ENCODE measurements around the gene COX6B2. TPM values are rescaled to one million over a fixed set of nuclear protein-coding genes. Genes with fewer than 3 reads are reported as not detected.
A peak's percentile ranks its signal among the peaks of the same experiment; 100 is the strongest.

The COX6B2 gene
- total RNA-seq, 1 donor from 2014 or later: 0.16 TPM

DNA sequence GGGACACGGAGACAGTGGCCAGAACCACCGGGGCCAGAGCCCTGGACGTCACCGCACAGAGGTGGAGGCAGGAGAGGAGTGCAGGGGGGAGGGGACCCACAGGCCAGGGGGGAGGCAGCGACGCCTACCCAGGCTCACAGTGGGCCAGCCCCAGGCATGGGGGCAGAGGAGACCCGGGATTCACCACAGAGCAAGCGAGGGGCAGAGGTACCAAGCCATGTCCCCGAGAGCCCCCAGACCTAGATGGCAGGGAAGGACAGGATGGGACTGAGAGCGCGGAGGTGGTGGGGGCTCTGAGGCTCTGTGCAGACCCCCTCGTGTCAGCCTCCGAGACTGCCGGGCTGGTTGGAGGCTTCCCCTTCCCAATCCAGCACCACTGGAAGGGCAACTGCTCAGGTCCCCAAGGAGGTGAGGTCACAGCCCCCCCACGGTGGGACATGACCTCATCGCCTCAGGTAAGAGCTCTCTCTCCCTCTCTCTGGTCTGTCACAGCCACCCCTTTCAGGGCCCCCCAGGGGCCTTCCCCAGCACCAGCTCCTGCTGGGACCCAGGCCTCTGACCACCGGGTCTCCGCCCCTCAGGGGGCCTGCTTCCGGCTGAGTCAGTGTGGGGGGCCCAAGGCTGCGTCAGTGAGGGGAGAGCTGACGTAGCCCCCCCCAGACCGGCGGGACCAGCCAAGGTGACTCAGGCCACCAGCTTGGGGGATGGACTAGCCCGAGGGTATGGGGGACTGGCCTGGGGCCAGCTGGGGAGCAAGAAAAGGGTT lies 18.0 kb upstream of the COX6B2 start:
- Mint-ChIP-seq H3K9me3 (no peaks in the 10 kb centered on the region), H3K4me1 (peaks cover 28% of the 10 kb centered on the region), H3K36me3 (ENCODE audit: low read depth) (no peaks in the 10 kb centered on the region), H3K27ac (ENCODE audit: unreplicated experiment) (no peak overlapping the region), H3K27me3 (ENCODE audit: low read depth) (peaks cover 64% of the 10 kb centered on the region), H3K4me3 (no peak overlapping the region)
- TF ChIP-seq, protein P1, sequence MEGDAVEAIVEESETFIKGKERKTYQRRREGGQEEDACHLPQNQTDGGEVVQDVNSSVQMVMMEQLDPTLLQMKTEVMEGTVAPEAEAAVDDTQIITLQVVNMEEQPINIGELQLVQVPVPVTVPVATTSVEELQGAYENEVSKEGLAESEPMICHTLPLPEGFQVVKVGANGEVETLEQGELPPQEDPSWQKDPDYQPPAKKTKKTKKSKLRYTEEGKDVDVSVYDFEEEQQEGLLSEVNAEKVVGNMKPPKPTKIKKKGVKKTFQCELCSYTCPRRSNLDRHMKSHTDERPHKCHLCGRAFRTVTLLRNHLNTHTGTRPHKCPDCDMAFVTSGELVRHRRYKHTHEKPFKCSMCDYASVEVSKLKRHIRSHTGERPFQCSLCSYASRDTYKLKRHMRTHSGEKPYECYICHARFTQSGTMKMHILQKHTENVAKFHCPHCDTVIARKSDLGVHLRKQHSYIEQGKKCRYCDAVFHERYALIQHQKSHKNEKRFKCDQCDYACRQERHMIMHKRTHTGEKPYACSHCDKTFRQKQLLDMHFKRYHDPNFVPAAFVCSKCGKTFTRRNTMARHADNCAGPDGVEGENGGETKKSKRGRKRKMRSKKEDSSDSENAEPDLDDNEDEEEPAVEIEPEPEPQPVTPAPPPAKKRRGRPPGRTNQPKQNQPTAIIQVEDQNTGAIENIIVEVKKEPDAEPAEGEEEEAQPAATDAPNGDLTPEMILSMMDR (conservative IDR thresholded peaks at IDR 0.05): no peak
- no peak for DNase-seq (ENCODE audit: low read depth, low spot score)

DNA sequence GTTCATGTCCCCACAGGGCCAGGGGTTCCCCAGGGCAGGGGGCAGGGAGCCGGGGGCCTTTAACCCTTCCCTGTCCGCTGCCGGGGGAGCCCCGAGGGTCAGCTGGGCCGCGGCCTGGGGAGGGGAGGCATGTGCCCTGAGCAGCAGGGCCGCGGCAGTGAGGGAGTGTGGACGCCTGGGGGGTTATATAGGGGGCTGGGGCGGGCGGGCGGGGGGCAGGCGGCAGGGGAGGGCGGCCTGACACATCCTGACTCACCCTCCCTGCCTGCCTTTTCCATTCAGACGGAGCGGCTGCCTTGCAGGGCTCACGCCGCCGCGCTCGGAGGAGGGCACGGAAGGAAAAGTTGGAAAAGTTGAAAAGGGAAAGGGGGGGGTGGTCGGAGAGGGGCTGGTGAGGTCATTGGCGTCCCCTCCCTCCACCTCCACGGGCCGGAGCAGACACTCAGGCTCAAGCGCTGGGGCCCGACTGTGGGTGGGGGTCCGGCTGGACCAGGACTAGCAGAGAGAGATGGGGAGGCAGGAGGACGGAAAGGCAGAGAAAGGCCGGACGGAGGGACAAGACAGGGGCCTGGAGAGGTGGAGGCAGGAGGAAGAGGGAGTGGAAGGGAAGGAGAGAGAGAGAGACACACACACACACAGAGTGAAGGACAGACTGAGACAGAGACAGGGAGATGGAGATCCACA lies 15.9 kb upstream of the COX6B2 start, which contains the start of gene IL11:
TSS of gene IL11 (minus strand) at position 159 of the 684 bp plus-strand sequence. CDS start at position 6, 153 bp downstream.
- Mint-ChIP-seq H3K9me3 (no peaks in the 10 kb centered on the region), H3K27me3 (ENCODE audit: low read depth) (peaks cover 55% of the 10 kb centered on the region), H3K27ac (ENCODE audit: unreplicated experiment) (peak within 1 kb of the TSS; percentile 57), H3K36me3 (ENCODE audit: low read depth) (no peaks in the 10 kb centered on the region), H3K4me1 (peaks cover 21% of the 10 kb centered on the region), H3K4me3 (peak within 1 kb of the TSS; percentile 71)
- TF ChIP-seq, protein P1 (conservative IDR thresholded peaks at IDR 0.05): no peak
- no peak for DNase-seq (ENCODE audit: low read depth, low spot score)

DNA sequence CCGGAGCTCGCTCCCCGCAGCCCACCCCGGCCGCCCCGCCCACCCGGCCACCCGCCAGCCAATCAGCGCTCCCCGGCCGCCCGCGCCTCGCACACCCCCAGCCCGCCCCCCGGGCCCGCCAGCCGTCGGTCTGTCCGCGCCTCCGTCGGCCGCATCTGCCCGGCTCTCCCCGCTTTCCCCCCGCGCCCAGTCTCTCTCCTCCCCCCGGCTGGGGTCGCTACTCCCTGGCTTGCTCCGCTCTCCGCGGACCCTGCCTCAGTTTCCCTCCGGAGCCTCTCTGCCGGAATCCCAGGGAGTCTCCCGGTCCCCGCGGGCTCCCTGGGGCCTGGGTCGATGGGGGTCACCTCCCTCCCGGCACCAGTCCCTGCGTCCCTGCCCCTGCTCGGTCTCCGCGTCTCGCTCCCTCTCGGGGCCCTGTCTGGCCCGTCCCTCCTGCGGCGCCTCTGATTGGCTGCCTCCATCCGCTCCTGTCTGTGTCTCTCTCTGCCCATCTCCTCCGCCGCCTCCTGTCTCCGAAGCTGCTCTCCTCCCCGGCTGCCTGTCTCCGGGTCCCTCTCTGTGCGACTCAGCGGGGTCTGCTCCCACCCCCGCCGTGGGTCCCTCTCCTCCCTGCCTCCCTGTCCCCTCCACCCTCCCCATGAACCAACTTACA lies 15.3 kb upstream of the COX6B2 start:
- H3K4me1 Mint-ChIP-seq: peaks cover 21% of the 10 kb centered on the region
- H3K27me3 Mint-ChIP-seq (ENCODE audit: low read depth): peaks cover 55% of the 10 kb centered on the region

DNA sequence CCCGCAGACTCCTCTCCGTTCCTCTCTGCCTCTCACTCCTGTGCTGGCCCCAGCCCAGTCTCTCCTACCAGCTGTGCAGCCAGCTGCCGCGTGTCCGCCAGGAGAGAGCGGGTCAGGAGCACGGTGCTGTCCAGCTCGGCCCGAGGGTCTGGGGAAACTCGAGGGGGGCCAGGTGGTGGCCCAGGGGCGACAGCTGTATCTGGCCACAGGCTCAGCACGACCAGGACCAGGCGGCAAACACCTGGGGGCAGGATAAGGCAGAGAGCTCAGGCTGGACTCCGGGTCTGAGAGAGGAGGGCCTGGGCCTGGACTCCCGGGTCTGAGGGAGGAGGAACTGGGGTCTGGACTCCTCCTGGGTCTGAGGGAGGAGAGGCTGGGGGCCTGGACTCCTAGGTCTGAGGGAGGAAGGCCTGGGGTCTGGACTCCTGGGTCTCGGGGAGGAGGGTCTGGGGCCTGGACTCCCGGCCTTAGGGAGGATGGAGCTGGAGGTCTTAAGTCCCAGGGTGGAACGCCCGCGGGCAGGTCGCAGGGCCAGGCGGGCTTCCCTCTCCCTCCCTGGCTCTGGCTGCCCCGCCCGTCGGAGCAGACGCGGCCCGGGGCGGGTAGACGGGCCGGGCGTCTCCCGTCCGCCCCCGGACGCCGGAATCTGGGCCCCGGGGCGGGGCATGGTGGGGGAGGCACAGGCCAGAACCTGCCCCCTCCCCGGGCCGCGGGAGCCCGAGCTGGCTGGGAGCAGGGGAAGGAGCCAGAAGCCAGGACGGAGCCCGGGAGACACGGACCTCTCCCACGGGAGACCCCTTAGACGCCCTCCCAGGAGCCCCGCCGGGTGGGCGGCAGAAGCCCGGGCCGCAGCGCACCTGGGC lies 14.4 kb upstream of the COX6B2 start:
- H3K27me3 Mint-ChIP-seq (ENCODE audit: low read depth): peaks cover 54% of the 10 kb centered on the region
- no peak for DNase-seq (ENCODE audit: low read depth, low spot score)
- no peaks in the 10 kb centered on the region for H3K36me3 Mint-ChIP-seq (ENCODE audit: low read depth)
- H3K9me3 Mint-ChIP-seq: no peaks in the 10 kb centered on the region
- TF ChIP-seq, protein P1 (conservative IDR thresholded peaks at IDR 0.05): no peak
- H3K4me1 Mint-ChIP-seq: peaks cover 22% of the 10 kb centered on the region
- H3K27ac Mint-ChIP-seq (ENCODE audit: unreplicated experiment): no peak overlapping the region
- no peak overlapping the region for H3K4me3 Mint-ChIP-seq

More for the DNA sequence above, 15.3 kb upstream of the COX6B2 start:
- TF ChIP-seq, protein P1 (conservative IDR thresholded peaks at IDR 0.05): no peak
- H3K27ac Mint-ChIP-seq (ENCODE audit: unreplicated experiment): peak overlapping the region; percentile 57
- no peaks in the 10 kb centered on the region for H3K9me3 Mint-ChIP-seq
- DNase-seq (ENCODE audit: low read depth, low spot score): peak; percentile 55
- no peaks in the 10 kb centered on the region for H3K36me3 Mint-ChIP-seq (ENCODE audit: low read depth)
- peak overlapping the region; percentile 71 for H3K4me3 Mint-ChIP-seq

DNA sequence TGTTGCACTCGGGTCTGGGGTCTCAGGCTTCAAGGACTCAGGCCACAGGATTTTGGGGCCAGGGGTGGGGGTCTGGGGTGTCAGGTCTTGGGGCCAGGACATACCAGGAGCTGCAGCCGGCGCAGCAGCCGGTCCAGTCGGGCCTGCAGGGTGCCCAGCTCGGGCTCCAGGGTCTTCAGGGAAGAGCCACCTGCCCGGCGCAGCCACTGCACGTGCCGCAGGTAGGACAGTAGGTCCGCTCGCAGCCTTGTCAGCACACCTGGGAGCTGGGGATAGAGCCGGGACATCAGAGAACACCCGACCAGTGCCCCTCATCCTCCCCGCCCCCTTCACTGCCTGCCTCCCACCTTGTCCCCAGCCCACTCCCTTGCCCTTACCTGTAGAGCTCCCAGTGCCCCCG lies 13.6 kb upstream of the COX6B2 start:
- H3K27me3 Mint-ChIP-seq (ENCODE audit: low read depth): peaks cover 50% of the 10 kb centered on the region

More for the DNA sequence above, 13.6 kb upstream of the COX6B2 start:
- no peak for DNase-seq (ENCODE audit: low read depth, low spot score)
- H3K27ac Mint-ChIP-seq (ENCODE audit: unreplicated experiment): no peak overlapping the region
- TF ChIP-seq, protein P1 (conservative IDR thresholded peaks at IDR 0.05): no peak
- no peaks in the 10 kb centered on the region for H3K9me3 Mint-ChIP-seq
- no peak overlapping the region for H3K4me3 Mint-ChIP-seq
- H3K36me3 Mint-ChIP-seq (ENCODE audit: low read depth): no peaks in the 10 kb centered on the region
- peaks cover 21% of the 10 kb centered on the region for H3K4me1 Mint-ChIP-seq
